ENCODE measurements around the gene CACNB2.
"Not testable (repeated sequence)": the region's sequence is repeated elsewhere in the genome, so short reads cannot be mapped to it uniquely, and the experiment has no call there.

The CACNB2 gene

DNA sequence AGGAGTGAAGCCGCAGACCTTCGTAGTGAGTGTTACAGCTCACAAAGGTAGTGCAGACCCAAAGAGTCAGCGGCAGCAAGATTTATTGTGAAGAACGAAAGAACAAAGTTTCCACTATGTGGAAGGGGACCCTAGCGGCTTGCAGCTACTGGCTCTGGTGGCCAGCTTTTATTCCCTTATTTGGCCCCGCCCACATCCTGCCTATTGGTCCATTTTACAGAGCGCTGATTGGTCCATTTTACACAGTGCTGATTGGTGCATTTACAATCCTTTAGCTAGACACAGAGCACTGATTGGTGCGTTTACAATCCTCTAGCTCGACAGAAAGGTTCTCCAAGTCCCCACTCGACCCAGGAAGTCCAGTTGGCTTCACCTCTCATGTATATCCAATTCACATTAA is 446.4 kb downstream of the CACNB2 start:
- DNase-seq, result not testable (repeated sequence)

DNA sequence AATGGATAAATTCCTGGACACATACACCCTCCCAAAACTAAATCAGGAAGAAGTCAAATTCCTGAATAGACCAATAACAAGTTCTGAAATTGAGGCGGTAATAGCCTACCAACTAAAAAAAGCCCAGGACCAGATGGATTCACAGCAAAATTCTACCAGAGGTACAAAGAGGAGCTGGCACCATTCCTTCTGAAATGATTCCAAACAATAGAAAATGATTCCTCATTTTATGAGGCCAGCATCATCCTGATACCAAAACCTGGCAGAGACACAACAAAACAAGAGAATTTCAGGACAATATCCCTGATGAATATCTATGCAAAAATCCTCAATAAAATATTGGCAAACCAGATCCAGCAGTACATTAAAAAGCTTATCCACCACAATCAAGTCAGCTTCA is 450.9 kb downstream of the CACNB2 start:
- not testable (repeated sequence) for DNase-seq

Measured in activated naive CD4-positive, alpha-beta T cell treated with anti-CD3 and anti-CD28 coated beads, Interleukin-2, amount 50 U/mL, for 16 hours (primary cell).